SKM-1 (cell line): ENCODE measurements around the gene LCP1.
"Not testable (repeated sequence)": the region's sequence is repeated elsewhere in the genome, so short reads cannot be mapped to it uniquely, and the experiment has no call there.

Experiments
- DNase-seq: peaks from one replicate; lab custom pipeline; 2025; ENCODE audit not compliant: unreplicated experiment; lab: John Stamatoyannopoulos, UW

Gene LCP1

GRCh38 chr13:46181840-46182490 is at the start of gene LCP1:
LCP1 (minus strand) TSS chr13:46182177; CDS start chr13:46159662, 22,515 bp downstream.
- peak; percentile 79 for DNase-seq

- no peak for DNase-seq
Observed at GRCh38 chr13:46229251-46229650, 47.3 kb upstream of the LCP1 start.

- DNase-seq: not testable (repeated sequence)
Observed at GRCh38 chr13:46220234-46220633, 38.3 kb upstream of the LCP1 start.

GRCh38 chr13:46214741-46215140 is 32.8 kb upstream of the LCP1 start:
- DNase-seq: not testable (repeated sequence)

- DNase-seq: no peak
Observed at GRCh38 chr13:46213242-46213641, 31.3 kb upstream of the LCP1 start.

GRCh38 chr13:46211483-46212351 is 29.7 kb upstream of the LCP1 start, which contains the start of gene LRRC63:
LRRC63 (plus strand) TSS chr13:46211928; CDS start chr13:46213035, 1,107 bp downstream.
- DNase-seq: peak; percentile 71

- no peak for DNase-seq
Observed at GRCh38 chr13:46211116-46211482, 29.1 kb upstream of the LCP1 start.

- DNase-seq: no peak
Observed at GRCh38 chr13:46210362-46211083, 28.5 kb upstream of the LCP1 start.

GRCh38 chr13:46207828-46208227 is 25.9 kb upstream of the LCP1 start:
- no peak for DNase-seq

- DNase-seq: no peak
Observed at GRCh38 chr13:46206143-46206542, 24.2 kb upstream of the LCP1 start.

GRCh38 chr13:46202966-46203365 is 21.0 kb upstream of the LCP1 start:
- DNase-seq: no peak

GRCh38 chr13:46202188-46202795 is 20.3 kb upstream of the LCP1 start:
- no peak for DNase-seq

- no peak for DNase-seq
Observed at GRCh38 chr13:46198696-46199193, 16.8 kb upstream of the LCP1 start.

- no peak for DNase-seq
Observed at GRCh38 chr13:46197299-46198048, 15.5 kb upstream of the LCP1 start.

GRCh38 chr13:46195016-46195415 is 13.0 kb upstream of the LCP1 start:
- no peak for DNase-seq

- no peak for DNase-seq
Observed at GRCh38 chr13:46192412-46192811, 10.4 kb upstream of the LCP1 start.

- DNase-seq: no peak
Observed at GRCh38 chr13:46185634-46186033, 3.7 kb upstream of the LCP1 start.

- peak; percentile 37 for DNase-seq
Observed at GRCh38 chr13:46184277-46184699, 2.3 kb upstream of the LCP1 start.

- DNase-seq: no peak
Observed at GRCh38 chr13:46183018-46183946, 1.3 kb upstream of the LCP1 start.
